Ishikawa (cell line): Measurements from ENCODE around the gene ENPP3.

Source experiments
- CEBPB ChIP-seq: IDR thresholded peaks from 2 replicates; pipeline ENCODE4 v1.6.1; 2012
- CREB1 ChIP-seq: IDR thresholded peaks from 2 replicates; pipeline ENCODE4 v1.6.1; 2012; ENCODE audit warnings: low read depth
- EGR1 ChIP-seq: IDR thresholded peaks from 2 replicates; pipeline ENCODE4 v1.6.1; 2012
- EP300 ChIP-seq: IDR thresholded peaks from 2 replicates; pipeline ENCODE4 v1.6.1; 2012; ENCODE audit warnings: borderline replicate concordance
- FOXM1 ChIP-seq: IDR thresholded peaks from 2 replicates; pipeline ENCODE4 v1.6.1; 2012; ENCODE audit warnings: low read depth, borderline replicate concordance
- NFIC ChIP-seq: IDR thresholded peaks from 2 replicates; pipeline ENCODE4 v1.6.1; 2012
- RAD21 ChIP-seq: IDR thresholded peaks from 2 replicates; pipeline ENCODE4 v1.6.1; 2012; ENCODE audit warnings: low read depth
- TAF1 ChIP-seq: IDR thresholded peaks from 2 replicates; pipeline ENCODE4 v1.6.1; 2012; ENCODE audit warnings: low read depth, mild to moderate bottlenecking
- TCF12 ChIP-seq: IDR thresholded peaks from 2 replicates; pipeline ENCODE4 v1.6.1; 2012; ENCODE audit warnings: low read depth
- TEAD4 ChIP-seq: IDR thresholded peaks from 2 replicates; pipeline ENCODE4 v1.6.1; 2012
- YY1 ChIP-seq: IDR thresholded peaks from 2 replicates; pipeline ENCODE4 v1.6.1; 2012; ENCODE audit warnings: low read depth
- ZBTB7A ChIP-seq: IDR thresholded peaks from 2 replicates; pipeline ENCODE4 v1.6.1; 2012; ENCODE audit warnings: low read depth
- TF ChIP-seq, protein P1 (sequence below): IDR thresholded peaks from 2 replicates; pipeline ENCODE4 v1.6.1; 2012
- TF ChIP-seq, protein P2 (sequence below): IDR thresholded peaks from 2 replicates; pipeline ENCODE4 v1.6.1; 2012; ENCODE audit warnings: low read depth, mild to moderate bottlenecking
- TF ChIP-seq, protein P3 (sequence below): IDR thresholded peaks from 2 replicates; pipeline ENCODE4 v1.6.1; 2012

Gene ENPP3

DNA sequence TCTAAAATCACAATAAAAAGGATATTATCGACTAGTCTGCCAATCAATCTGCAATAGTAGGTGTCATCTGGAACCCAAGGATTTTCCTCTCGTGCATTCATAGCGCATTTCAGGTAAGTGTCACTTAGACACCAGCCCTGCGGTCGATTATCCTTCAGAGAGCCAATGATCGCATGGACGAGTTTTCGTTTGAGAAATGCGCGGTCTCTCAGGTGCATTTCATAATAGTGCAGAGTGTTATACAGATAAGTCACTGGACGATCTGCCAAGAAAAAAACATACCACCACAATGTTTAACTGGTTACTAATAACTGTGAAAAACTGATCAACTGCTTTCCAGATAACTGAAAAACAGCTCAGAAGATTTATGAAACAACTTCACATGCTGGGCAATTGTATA lies 43.0 kb upstream of the ENPP3 start:
- TF ChIP-seq NFIC (no peak), EGR1 (no peak), TCF12 (no peak), YY1 (no peak), RAD21 (no peak), ZBTB7A (no peak), CREB1 (no peak), CEBPB (no peak), TEAD4 (no peak)
- TF ChIP-seq, protein P1, sequence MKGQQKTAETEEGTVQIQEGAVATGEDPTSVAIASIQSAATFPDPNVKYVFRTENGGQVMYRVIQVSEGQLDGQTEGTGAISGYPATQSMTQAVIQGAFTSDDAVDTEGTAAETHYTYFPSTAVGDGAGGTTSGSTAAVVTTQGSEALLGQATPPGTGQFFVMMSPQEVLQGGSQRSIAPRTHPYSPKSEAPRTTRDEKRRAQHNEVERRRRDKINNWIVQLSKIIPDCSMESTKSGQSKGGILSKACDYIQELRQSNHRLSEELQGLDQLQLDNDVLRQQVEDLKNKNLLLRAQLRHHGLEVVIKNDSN = no peak
- TF ChIP-seq, protein P2, sequence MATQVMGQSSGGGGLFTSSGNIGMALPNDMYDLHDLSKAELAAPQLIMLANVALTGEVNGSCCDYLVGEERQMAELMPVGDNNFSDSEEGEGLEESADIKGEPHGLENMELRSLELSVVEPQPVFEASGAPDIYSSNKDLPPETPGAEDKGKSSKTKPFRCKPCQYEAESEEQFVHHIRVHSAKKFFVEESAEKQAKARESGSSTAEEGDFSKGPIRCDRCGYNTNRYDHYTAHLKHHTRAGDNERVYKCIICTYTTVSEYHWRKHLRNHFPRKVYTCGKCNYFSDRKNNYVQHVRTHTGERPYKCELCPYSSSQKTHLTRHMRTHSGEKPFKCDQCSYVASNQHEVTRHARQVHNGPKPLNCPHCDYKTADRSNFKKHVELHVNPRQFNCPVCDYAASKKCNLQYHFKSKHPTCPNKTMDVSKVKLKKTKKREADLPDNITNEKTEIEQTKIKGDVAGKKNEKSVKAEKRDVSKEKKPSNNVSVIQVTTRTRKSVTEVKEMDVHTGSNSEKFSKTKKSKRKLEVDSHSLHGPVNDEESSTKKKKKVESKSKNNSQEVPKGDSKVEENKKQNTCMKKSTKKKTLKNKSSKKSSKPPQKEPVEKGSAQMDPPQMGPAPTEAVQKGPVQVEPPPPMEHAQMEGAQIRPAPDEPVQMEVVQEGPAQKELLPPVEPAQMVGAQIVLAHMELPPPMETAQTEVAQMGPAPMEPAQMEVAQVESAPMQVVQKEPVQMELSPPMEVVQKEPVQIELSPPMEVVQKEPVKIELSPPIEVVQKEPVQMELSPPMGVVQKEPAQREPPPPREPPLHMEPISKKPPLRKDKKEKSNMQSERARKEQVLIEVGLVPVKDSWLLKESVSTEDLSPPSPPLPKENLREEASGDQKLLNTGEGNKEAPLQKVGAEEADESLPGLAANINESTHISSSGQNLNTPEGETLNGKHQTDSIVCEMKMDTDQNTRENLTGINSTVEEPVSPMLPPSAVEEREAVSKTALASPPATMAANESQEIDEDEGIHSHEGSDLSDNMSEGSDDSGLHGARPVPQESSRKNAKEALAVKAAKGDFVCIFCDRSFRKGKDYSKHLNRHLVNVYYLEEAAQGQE = no peak

DNA sequence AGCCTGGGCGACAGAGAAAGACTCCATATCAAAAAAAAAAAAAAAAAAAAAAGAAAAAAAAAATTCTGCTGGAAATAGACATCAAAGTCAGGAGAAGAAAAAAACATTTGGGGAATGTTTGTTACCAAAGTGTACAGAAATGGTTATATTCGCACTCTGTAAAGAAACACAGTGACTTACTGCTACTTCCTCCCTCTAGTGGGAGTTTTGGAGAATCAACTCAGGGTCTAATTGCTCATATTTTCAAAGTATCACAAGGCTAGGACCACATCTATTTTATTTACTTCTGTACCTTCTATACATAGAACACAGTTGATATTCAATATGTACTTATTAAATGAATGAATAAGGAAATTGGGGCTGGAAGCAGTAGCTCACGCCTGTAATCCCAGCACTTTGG lies 39.7 kb upstream of the ENPP3 start:
- TF ChIP-seq EP300 (no peak), NFIC (no peak), CEBPB (no peak), EGR1 (no peak), FOXM1 (no peak), CREB1 (no peak), ZBTB7A (no peak), TEAD4 (no peak)
- TF ChIP-seq, protein P2 = no peak
- TF ChIP-seq, protein P3, sequence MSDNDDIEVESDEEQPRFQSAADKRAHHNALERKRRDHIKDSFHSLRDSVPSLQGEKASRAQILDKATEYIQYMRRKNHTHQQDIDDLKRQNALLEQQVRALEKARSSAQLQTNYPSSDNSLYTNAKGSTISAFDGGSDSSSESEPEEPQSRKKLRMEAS = no peak

DNA sequence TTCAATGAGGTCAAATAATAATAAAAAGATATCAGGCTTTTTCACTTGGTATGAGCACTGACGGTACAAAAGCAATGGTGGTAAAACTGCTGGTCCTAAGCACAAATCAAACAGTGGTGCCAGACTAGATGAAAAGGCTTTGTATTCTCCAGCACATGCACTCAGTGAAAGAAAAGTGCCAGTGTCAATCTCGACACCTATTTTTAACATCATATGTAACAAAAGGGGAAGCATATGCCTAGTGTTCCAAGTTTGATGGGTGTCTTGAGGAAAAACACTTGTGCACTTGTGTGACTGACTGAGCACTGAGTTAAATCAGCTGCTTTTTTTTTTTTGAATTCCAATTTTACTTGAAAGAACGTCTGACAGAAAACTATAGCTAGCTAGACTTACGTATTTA lies 36.4 kb upstream of the ENPP3 start:
- no peak for TF ChIP-seq CEBPB
- TF ChIP-seq, protein P1 = no peak
- no peak for TF ChIP-seq NFIC
- no peak for TF ChIP-seq ZBTB7A
- TF ChIP-seq CREB1 = no peak
- no peak for TF ChIP-seq EGR1
- no peak for TF ChIP-seq YY1
- TF ChIP-seq EP300 = no peak
- TF ChIP-seq, protein P3 = no peak
- TF ChIP-seq TEAD4 = no peak
- no peak for TF ChIP-seq TAF1
- no peak for TF ChIP-seq FOXM1
- no peak for TF ChIP-seq RAD21
- TF ChIP-seq, protein P2 = no peak
- TF ChIP-seq TCF12 = no peak

DNA sequence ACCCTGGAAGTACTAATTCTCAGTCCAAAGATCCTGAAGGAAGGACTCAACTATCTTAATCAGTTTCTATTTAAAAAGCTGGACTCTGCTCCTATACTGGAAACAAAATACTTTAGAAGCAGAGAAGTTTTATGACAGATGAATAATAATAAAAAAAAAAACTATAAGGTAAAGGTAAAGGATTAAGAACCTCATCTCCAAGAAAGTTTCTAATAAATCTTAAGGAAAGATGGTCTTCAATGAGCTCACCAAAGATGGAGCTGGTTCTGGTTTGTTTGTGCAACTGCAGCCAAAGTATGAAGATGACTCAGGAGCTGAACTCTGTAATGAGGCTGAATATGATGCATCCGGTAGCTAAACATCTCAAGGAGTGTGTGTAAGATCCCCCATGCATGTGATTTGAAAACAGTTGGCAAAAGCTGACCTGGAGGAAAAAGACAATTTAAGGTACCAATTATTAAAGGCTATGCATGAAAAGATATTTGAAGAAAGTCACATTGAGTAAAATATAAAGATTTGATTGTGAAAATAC lies 34.3 kb upstream of the ENPP3 start:
- TF ChIP-seq, protein P1 = no peak
- TF ChIP-seq, protein P3 = no peak
- TF ChIP-seq YY1 (no peak), CEBPB (no peak), ZBTB7A (no peak), TAF1 (no peak), TCF12 (no peak), EGR1 (no peak), RAD21 (no peak), EP300 (no peak), NFIC (no peak), CREB1 (no peak), FOXM1 (no peak), TEAD4 (no peak)
- TF ChIP-seq, protein P2 = no peak
